Central memory CD8-positive, alpha-beta T cell (primary cell): ENCODE data around the gene GCFC2.
A peak's percentile ranks its signal among the peaks of the same experiment; 100 is the strongest.
"Not testable (repeated sequence)": the region's sequence is repeated elsewhere in the genome, so short reads cannot be mapped to it uniquely, and the experiment has no call there.

Experiments used
- ATAC-seq: fragments of 150-1000 bp; cut with Tn5 transposase; replicated peaks from 2 replicates; pipeline ENCODE4 v1.10.0; 2022; ENCODE audit warnings: mild to moderate bottlenecking, moderate FRiP score, moderate number of reproducible peaks; ENCODE audit not compliant: poor library complexity, severe bottlenecking; ENCODE audit errors: extremely low read depth
- DNase-seq, 2 donors: peaks; one replicate each; pipeline ENCODE4 v3.0.0; 2021; ENCODE audit warnings: low spot score in 2 of 2
- H3K27ac Mint-ChIP-seq: one replicate; pipeline ENCODE4 v1.8.0; 2022; ENCODE audit warnings: low read depth, mild to moderate bottlenecking, moderate library complexity, mixed read lengths
- H3K27me3 Mint-ChIP-seq: one replicate; pipeline ENCODE4 v1.8.0; 2022; ENCODE audit warnings: mixed read lengths
- H3K36me3 Mint-ChIP-seq: one replicate; pipeline ENCODE4 v1.8.0; 2022; ENCODE audit warnings: mild to moderate bottlenecking, moderate library complexity, mixed read lengths; ENCODE audit not compliant: insufficient read depth
- H3K4me1 Mint-ChIP-seq: one replicate; pipeline ENCODE4 v1.8.0; 2022; ENCODE audit warnings: mixed read lengths
- H3K4me3 Mint-ChIP-seq: one replicate; pipeline ENCODE4 v1.8.0; 2022; ENCODE audit warnings: mild to moderate bottlenecking, moderate library complexity, mixed read lengths
- H3K9me3 Mint-ChIP-seq: one replicate; pipeline ENCODE4 v1.8.0; 2022; ENCODE audit warnings: mixed read lengths

GCFC2 gene

GRCh38 chr2:75675423-75675822 is 35.3 kb downstream of the GCFC2 start:
- not testable (repeated sequence) for H3K27ac Mint-ChIP-seq, DNase-seq, ATAC-seq, H3K4me1 Mint-ChIP-seq, H3K4me3 Mint-ChIP-seq, H3K9me3 Mint-ChIP-seq, H3K27me3 Mint-ChIP-seq, H3K36me3 Mint-ChIP-seq

GRCh38 chr2:75667884-75668283 is 42.8 kb downstream of the GCFC2 start:
- peak overlapping the region; percentile 22 for H3K27ac Mint-ChIP-seq
- H3K36me3 Mint-ChIP-seq: peaks cover 31% of the 10 kb centered on the region
- no peak for ATAC-seq
- no peaks in the 10 kb centered on the region for H3K4me1 Mint-ChIP-seq
- no peaks in the 10 kb centered on the region for H3K27me3 Mint-ChIP-seq
- H3K4me3 Mint-ChIP-seq: no peak overlapping the region
- H3K9me3 Mint-ChIP-seq: no peaks in the 10 kb centered on the region
- no peak for DNase-seq

GRCh38 chr2:75666911-75667310 is 43.8 kb downstream of the GCFC2 start:
- H3K36me3 Mint-ChIP-seq: peaks cover 30% of the 10 kb centered on the region
- H3K27ac Mint-ChIP-seq: no peak overlapping the region
- ATAC-seq: no peak
- no peak for DNase-seq
- no peaks in the 10 kb centered on the region for H3K9me3 Mint-ChIP-seq
- H3K4me3 Mint-ChIP-seq: no peak overlapping the region
- peaks cover under 1% of the 10 kb centered on the region for H3K4me1 Mint-ChIP-seq
- no peaks in the 10 kb centered on the region for H3K27me3 Mint-ChIP-seq

GRCh38 chr2:75657798-75658197 is 52.9 kb downstream of the GCFC2 start:
- Mint-ChIP-seq H3K4me1 (peaks cover 45% of the 10 kb centered on the region), H3K9me3 (peaks cover 16% of the 10 kb centered on the region), H3K27me3 (no peaks in the 10 kb centered on the region), H3K27ac (no peak overlapping the region), H3K36me3 (peaks cover 44% of the 10 kb centered on the region), H3K4me3 (no peak overlapping the region)
- DNase-seq (no peak), ATAC-seq (no peak)

GRCh38 chr2:75656563-75656962 is 54.2 kb downstream of the GCFC2 start:
- H3K9me3 Mint-ChIP-seq: peaks cover 16% of the 10 kb centered on the region
- no peaks in the 10 kb centered on the region for H3K27me3 Mint-ChIP-seq
- no peak overlapping the region for H3K4me3 Mint-ChIP-seq
- DNase-seq: no peak
- no peak overlapping the region for H3K27ac Mint-ChIP-seq
- peaks cover 43% of the 10 kb centered on the region for H3K36me3 Mint-ChIP-seq
- peaks cover 45% of the 10 kb centered on the region for H3K4me1 Mint-ChIP-seq
- ATAC-seq: no peak

- H3K36me3 Mint-ChIP-seq: peaks cover 43% of the 10 kb centered on the region
- no peak overlapping the region for H3K27ac Mint-ChIP-seq
- H3K9me3 Mint-ChIP-seq: peaks cover 16% of the 10 kb centered on the region
- H3K4me3 Mint-ChIP-seq: no peak overlapping the region
- peaks cover 47% of the 10 kb centered on the region for H3K4me1 Mint-ChIP-seq
- ATAC-seq (no peak), DNase-seq (no peak)
- no peaks in the 10 kb centered on the region for H3K27me3 Mint-ChIP-seq
Observed at GRCh38 chr2:75655861-75656260, 54.9 kb downstream of the GCFC2 start.

- Mint-ChIP-seq H3K4me3 (no peak overlapping the region), H3K27me3 (no peaks in the 10 kb centered on the region), H3K4me1 (peaks cover 43% of the 10 kb centered on the region), H3K36me3 (peaks cover 48% of the 10 kb centered on the region), H3K9me3 (peaks cover 6% of the 10 kb centered on the region), H3K27ac (no peak overlapping the region)
- ATAC-seq: no peak
- no peak for DNase-seq
Observed at GRCh38 chr2:75654012-75654411, 56.7 kb downstream of the GCFC2 start.

GRCh38 chr2:75647771-75648170 is 62.9 kb downstream of the GCFC2 start:
- H3K4me3 Mint-ChIP-seq: peak overlapping the region; percentile 92
- H3K36me3 Mint-ChIP-seq: peaks cover 32% of the 10 kb centered on the region
- peaks cover 31% of the 10 kb centered on the region for H3K4me1 Mint-ChIP-seq
- no peaks in the 10 kb centered on the region for H3K9me3 Mint-ChIP-seq
- H3K27ac Mint-ChIP-seq: peak overlapping the region; percentile 85
- ATAC-seq (no peak), DNase-seq (no peak)
- no peaks in the 10 kb centered on the region for H3K27me3 Mint-ChIP-seq

GRCh38 chr2:75646583-75647425 is 63.9 kb downstream of the GCFC2 start, which contains the start of gene MRPL19:
Gene MRPL19 (plus strand): TSS chr2:75646783. CDS start chr2:75646808, 25 bp downstream.
- Mint-ChIP-seq H3K36me3 (peaks cover 25% of the 10 kb centered on the region), H3K9me3 (no peaks in the 10 kb centered on the region), H3K27ac (peak within 1 kb of the TSS; percentile 85), H3K27me3 (no peaks in the 10 kb centered on the region), H3K4me1 (peaks cover 26% of the 10 kb centered on the region), H3K4me3 (peak within 1 kb of the TSS; percentile 92)
- DNase-seq: peak; percentile 40 to 63
- peak; percentile 94 for ATAC-seq

GRCh38 chr2:75646090-75646582 is 64.6 kb downstream of the GCFC2 start:
- no peaks in the 10 kb centered on the region for H3K9me3 Mint-ChIP-seq
- peak; percentile 7 for ATAC-seq

GRCh38 chr2:75645643-75646042 is 65.1 kb downstream of the GCFC2 start:
- peaks cover 22% of the 10 kb centered on the region for H3K36me3 Mint-ChIP-seq
- H3K4me3 Mint-ChIP-seq: peak overlapping the region; percentile 92
- peaks cover 20% of the 10 kb centered on the region for H3K4me1 Mint-ChIP-seq
- ATAC-seq (no peak), DNase-seq (no peak)
- H3K27me3 Mint-ChIP-seq: no peaks in the 10 kb centered on the region
- peak overlapping the region; percentile 85 for H3K27ac Mint-ChIP-seq
- H3K9me3 Mint-ChIP-seq: no peaks in the 10 kb centered on the region

More at GRCh38 chr2:75646090-75646582, 64.6 kb downstream of the GCFC2 start:
- Mint-ChIP-seq H3K36me3 (peaks cover 22% of the 10 kb centered on the region), H3K4me1 (peaks cover 23% of the 10 kb centered on the region), H3K27ac (peak overlapping the region; percentile 85), H3K27me3 (no peaks in the 10 kb centered on the region), H3K4me3 (peak overlapping the region; percentile 92)
- DNase-seq: no peak

- H3K27ac Mint-ChIP-seq: no peak overlapping the region
- H3K36me3 Mint-ChIP-seq: peaks cover 11% of the 10 kb centered on the region
- no peak for DNase-seq
- H3K4me1 Mint-ChIP-seq: peaks cover 15% of the 10 kb centered on the region
- H3K27me3 Mint-ChIP-seq: peaks cover 7% of the 10 kb centered on the region
- ATAC-seq: no peak
- H3K9me3 Mint-ChIP-seq: no peaks in the 10 kb centered on the region
- no peak overlapping the region for H3K4me3 Mint-ChIP-seq
Observed at GRCh38 chr2:75643980-75644379, 66.7 kb downstream of the GCFC2 start.

GRCh38 chr2:75641587-75641986 is 69.1 kb downstream of the GCFC2 start:
- no peak for ATAC-seq
- no peak for DNase-seq
- no peak overlapping the region for H3K27ac Mint-ChIP-seq
- peaks cover 5% of the 10 kb centered on the region for H3K36me3 Mint-ChIP-seq
- peaks cover 31% of the 10 kb centered on the region for H3K27me3 Mint-ChIP-seq
- H3K4me3 Mint-ChIP-seq: no peak overlapping the region
- H3K9me3 Mint-ChIP-seq: no peaks in the 10 kb centered on the region
- H3K4me1 Mint-ChIP-seq: peaks cover 7% of the 10 kb centered on the region
